Putamen (tissue), 1 donor: ENCODE data around the gene ZMAT5.

ENCODE experiments used
- DNase-seq: peaks from one replicate; pipeline ENCODE4 v3.0.0-alpha.2; 2016; ENCODE audit warnings: low spot score

The ZMAT5 gene

DNA sequence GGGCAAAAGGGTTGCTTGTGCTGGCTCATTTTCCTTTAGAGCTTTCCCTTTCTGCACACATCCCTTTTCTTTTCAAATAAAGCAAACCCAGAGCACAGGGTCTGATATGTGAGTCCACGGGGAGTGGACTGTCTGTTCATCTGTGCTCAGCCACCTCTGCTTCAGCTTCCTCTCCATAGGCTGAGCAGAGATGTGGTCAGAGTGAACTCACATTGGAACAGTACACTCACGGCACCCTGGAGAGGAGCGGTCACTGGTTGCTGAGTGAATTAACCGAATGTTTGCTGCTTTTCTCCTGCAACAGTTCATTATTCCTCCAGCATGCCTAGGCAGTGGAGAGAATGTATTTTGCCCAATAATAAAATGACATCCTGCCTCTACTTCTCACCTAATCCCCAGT is 83.3 kb downstream of the ZMAT5 start:
- DNase-seq, result no peak
